Prostate gland (tissue), 2 donors: ENCODE data around the gene NID2.

Experiments
- CTCF ChIP-seq, 4 experiments: fragments of 200-600 bp in 2 of 4; fragments of 450-650 bp in 2 of 4; sonication (generic) in 2 of 4; IDR thresholded peaks; 1 replicate in 3 of 4; 2 replicates in 1 of 4; pipeline ENCODE4 v1.5.1; 2016 to 2019; ENCODE audit warnings: antibody characterized with exemption in 4 of 4, mild to moderate bottlenecking in 2 of 4, moderate library complexity in 2 of 4
- POLR2A ChIP-seq: fragments of 450-650 bp; IDR thresholded peaks from one replicate; pipeline ENCODE4 v1.6.1; 2016; ENCODE audit warnings: antibody characterized with exemption, mild to moderate bottlenecking
- POLR2AphosphoS5 ChIP-seq: sonication (generic); formaldehyde crosslinking; IDR thresholded peaks from one replicate; pipeline ENCODE4 v1.6.1; 2017; ENCODE audit warnings: antibody characterized with exemption

- TF ChIP-seq CTCF (IDR thresholded peaks at IDR 0.05) (no peak), POLR2A (no peak), POLR2AphosphoS5 (no peak)
These were observed 18.9 kb downstream of the NID2 start for GRCh38 chr14:52049721-52050588.
